ENCODE results near the gene KCTD16. TPM values are rescaled to one million over a fixed set of nuclear protein-coding genes. Genes with fewer than 3 reads are reported as not detected.

The KCTD16 gene
- total RNA-seq, 2 experiments from 2014 or later: not detected

GRCh38 chr5:144503123-144503522, 332.4 kb downstream of the KCTD16 start:
- DNase-seq: no peak
- Mint-ChIP-seq H3K4me1 (no peaks in the 10 kb centered on the region), H3K36me3 (ENCODE audit: low read depth) (no peaks in the 10 kb centered on the region), H3K4me3 (no peak overlapping the region), H3K27me3 (no peaks in the 10 kb centered on the region), H3K9me3 (peaks cover 9% of the 10 kb centered on the region), H3K27ac (no peak overlapping the region)
- CTCF ChIA-PET: no interaction called here
- POLR2A ChIA-PET: no interaction called here

DNA sequence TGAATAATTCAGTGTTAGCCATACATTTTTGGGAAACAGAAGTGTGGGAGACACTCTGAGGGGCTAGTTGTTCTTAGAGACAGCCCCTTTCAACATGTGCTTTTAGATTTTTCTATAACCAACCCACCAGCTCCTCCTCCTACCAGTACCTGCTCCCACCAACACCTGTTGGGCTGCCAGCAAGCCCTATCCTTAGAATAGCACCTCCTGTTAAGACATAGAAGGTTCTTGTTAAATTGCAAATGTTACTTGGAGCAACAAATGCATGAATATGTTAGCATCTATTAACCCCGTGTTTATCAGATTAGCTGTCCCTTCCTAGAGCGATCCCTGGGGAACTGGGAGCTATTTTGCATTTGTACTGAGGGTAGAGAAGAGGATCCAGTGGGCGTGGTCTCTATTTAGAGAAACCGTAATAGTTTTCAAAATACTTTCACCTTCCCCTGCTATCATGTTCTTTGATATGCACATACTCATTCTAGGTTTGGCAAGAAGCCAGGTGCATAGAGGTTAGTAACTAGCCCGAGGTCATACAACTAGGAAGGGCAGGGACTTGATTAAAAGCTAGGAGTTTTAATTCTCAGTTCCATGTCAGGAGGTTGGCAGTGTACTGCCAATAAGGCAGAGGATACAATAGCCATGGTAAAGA, 334.4 kb downstream of the KCTD16 start:
- H3K9me3 Mint-ChIP-seq: peaks cover under 1% of the 10 kb centered on the region
- H3K4me3 Mint-ChIP-seq: no peak overlapping the region
- no peaks in the 10 kb centered on the region for H3K36me3 Mint-ChIP-seq (ENCODE audit: low read depth)
- ChIA-PET CTCF (no interaction called here), POLR2A (no interaction called here)
- H3K27ac Mint-ChIP-seq: no peak overlapping the region
- no peaks in the 10 kb centered on the region for H3K27me3 Mint-ChIP-seq
- DNase-seq: no peak
- H3K4me1 Mint-ChIP-seq: no peaks in the 10 kb centered on the region

GRCh38 chr5:144510845-144511579, 340.3 kb downstream of the KCTD16 start:
- no peaks in the 10 kb centered on the region for H3K4me1 Mint-ChIP-seq
- POLR2A ChIA-PET: no interaction called here
- H3K36me3 Mint-ChIP-seq (ENCODE audit: low read depth): no peaks in the 10 kb centered on the region
- H3K27ac Mint-ChIP-seq: no peak overlapping the region
- H3K4me3 Mint-ChIP-seq: no peak overlapping the region
- peaks cover 6% of the 10 kb centered on the region for H3K9me3 Mint-ChIP-seq
- CTCF ChIA-PET: interaction anchor here (1.0 kb wide), 1 partner anchor 8 kb away, joined by 3 read pairs; no protein-coding TSS in a partner anchor
- no peak for DNase-seq
- H3K27me3 Mint-ChIP-seq: no peaks in the 10 kb centered on the region

- H3K4me1 Mint-ChIP-seq: no peaks in the 10 kb centered on the region
- ChIA-PET POLR2A (no interaction called here), CTCF (no interaction called here)
- DNase-seq: no peak
- no peaks in the 10 kb centered on the region for H3K27me3 Mint-ChIP-seq
- peaks cover 6% of the 10 kb centered on the region for H3K9me3 Mint-ChIP-seq
- no peak overlapping the region for H3K4me3 Mint-ChIP-seq
- no peaks in the 10 kb centered on the region for H3K36me3 Mint-ChIP-seq (ENCODE audit: low read depth)
- no peak overlapping the region for H3K27ac Mint-ChIP-seq
Measured at GRCh38 chr5:144511580-144512072, 341.0 kb downstream of the KCTD16 start.

- Mint-ChIP-seq H3K27me3 (no peaks in the 10 kb centered on the region), H3K4me3 (no peak overlapping the region), H3K27ac (no peak overlapping the region), H3K4me1 (no peaks in the 10 kb centered on the region), H3K36me3 (ENCODE audit: low read depth) (no peaks in the 10 kb centered on the region), H3K9me3 (no peaks in the 10 kb centered on the region)
- ChIA-PET CTCF (no interaction called here), POLR2A (no interaction called here)
- no peak for DNase-seq
Measured at GRCh38 chr5:144522698-144523097, 352.0 kb downstream of the KCTD16 start.

DNA sequence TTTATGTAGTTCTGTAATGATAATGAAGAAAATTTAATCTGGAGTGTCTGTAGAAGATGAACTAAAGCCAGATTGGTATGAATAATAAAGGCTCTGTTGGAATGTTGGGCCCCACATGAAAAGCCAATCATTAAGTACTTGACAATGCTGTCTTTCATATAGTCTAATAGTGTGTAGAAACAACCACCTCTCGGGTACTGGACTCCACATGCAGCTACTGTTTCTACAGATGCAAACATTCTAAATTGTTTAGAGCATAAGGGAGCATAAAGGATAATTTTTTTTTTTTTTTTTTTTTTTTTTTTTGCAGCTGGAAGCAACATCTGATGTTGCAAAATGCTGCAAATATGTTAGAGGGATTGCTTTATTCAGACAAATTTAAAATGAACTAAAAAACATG, 354.3 kb downstream of the KCTD16 start:
- Mint-ChIP-seq H3K27ac (no peak overlapping the region), H3K4me3 (no peak overlapping the region), H3K27me3 (no peaks in the 10 kb centered on the region), H3K9me3 (no peaks in the 10 kb centered on the region), H3K4me1 (no peaks in the 10 kb centered on the region), H3K36me3 (ENCODE audit: low read depth) (no peaks in the 10 kb centered on the region)
- POLR2A ChIA-PET: no interaction called here
- CTCF ChIA-PET: no interaction called here
- DNase-seq: no peak

DNA sequence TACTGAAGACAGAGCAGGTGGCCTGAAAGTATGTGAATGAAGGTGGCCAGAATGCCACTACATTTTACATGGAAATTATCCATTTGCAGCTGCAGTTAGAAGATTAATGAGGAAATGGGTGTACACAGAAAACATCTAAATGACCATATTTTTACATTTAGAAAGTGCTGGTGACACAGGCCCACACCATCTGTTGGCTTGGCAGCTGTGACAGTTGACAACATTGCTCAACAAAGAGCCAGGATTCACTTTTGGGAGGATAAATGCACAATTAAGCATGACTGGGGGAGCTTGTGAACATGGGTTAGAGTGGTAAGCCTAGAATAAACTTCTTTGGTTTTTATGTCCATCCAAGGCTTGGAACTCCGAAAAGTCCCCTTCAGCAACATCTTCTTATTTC, 360.5 kb downstream of the KCTD16 start:
- ChIA-PET CTCF (no interaction called here), POLR2A (no interaction called here)
- no peak overlapping the region for H3K27ac Mint-ChIP-seq
- no peak for DNase-seq
- H3K9me3 Mint-ChIP-seq: peaks cover 4% of the 10 kb centered on the region
- H3K4me1 Mint-ChIP-seq: no peaks in the 10 kb centered on the region
- no peaks in the 10 kb centered on the region for H3K27me3 Mint-ChIP-seq
- H3K36me3 Mint-ChIP-seq (ENCODE audit: low read depth): no peaks in the 10 kb centered on the region
- H3K4me3 Mint-ChIP-seq: no peak overlapping the region

Other genes with a start within 250 kb of the KCTD16 start
- 10 to 100 TPM; 45.1 to 47.5 TPM for gene YIPF5, start 214 bp upstream of the KCTD16 start, total RNA-seq